Stimulated activated naive CD8-positive, alpha-beta T cell treated with anti-CD3 and anti-CD28 coated beads, Interleukin-15, Interleukin-2, amounts not matched to agents 100 U/mL and 50 U/mL, for 24 hours (primary cell): ENCODE measurements around the gene CACNA1I.

Source experiments
- ATAC-seq: fragments of 150-1000 bp; cut with Tn5 transposase; one replicate; pipeline ENCODE4 v1.10.0; 2021
- DNase-seq: peaks from one replicate; pipeline ENCODE4 v3.0.0; 2021

Gene CACNA1I

GRCh38 chr22:39651053-39651996 lies 80.8 kb downstream of the CACNA1I start:
- DNase-seq: no peak
- no peak for ATAC-seq

- ATAC-seq: no peak
- no peak for DNase-seq
Observed at GRCh38 chr22:39652990-39653786, 82.6 kb downstream of the CACNA1I start.

- ATAC-seq (no peak), DNase-seq (no peak)
Observed at GRCh38 chr22:39653787-39654077, 83.2 kb downstream of the CACNA1I start.

GRCh38 chr22:39654131-39654926 lies 83.8 kb downstream of the CACNA1I start:
- ATAC-seq: no peak

GRCh38 chr22:39655004-39655579 lies 84.5 kb downstream of the CACNA1I start:
- ATAC-seq (no peak), DNase-seq (no peak)

More at GRCh38 chr22:39654131-39654926, 83.8 kb downstream of the CACNA1I start:
- DNase-seq: no peak

GRCh38 chr22:39655831-39656230 lies 85.3 kb downstream of the CACNA1I start:
- DNase-seq: no peak
- ATAC-seq: no peak

GRCh38 chr22:39656495-39657490 lies 86.2 kb downstream of the CACNA1I start:
- ATAC-seq (no peak), DNase-seq (no peak)

GRCh38 chr22:39658367-39658766 lies 87.8 kb downstream of the CACNA1I start:
- ATAC-seq: no peak
- no peak for DNase-seq

- DNase-seq (no peak), ATAC-seq (no peak)
Observed at GRCh38 chr22:39658806-39659463, 88.4 kb downstream of the CACNA1I start.

- DNase-seq (no peak), ATAC-seq (no peak)
Observed at GRCh38 chr22:39661501-39661841, 90.9 kb downstream of the CACNA1I start.

- ATAC-seq (peak; percentile 55), DNase-seq (peak; percentile 85)
Observed at GRCh38 chr22:39661842-39662685, 91.5 kb downstream of the CACNA1I start.

- DNase-seq (no peak), ATAC-seq (no peak)
Observed at GRCh38 chr22:39662686-39663052, 92.1 kb downstream of the CACNA1I start.

- DNase-seq (no peak), ATAC-seq (no peak)
Observed at GRCh38 chr22:39663751-39664150, 93.2 kb downstream of the CACNA1I start.

GRCh38 chr22:39664485-39665200 lies 94.1 kb downstream of the CACNA1I start:
- no peak for ATAC-seq
- DNase-seq: peak; percentile 53

GRCh38 chr22:39665229-39665628 lies 94.7 kb downstream of the CACNA1I start:
- no peak for ATAC-seq
- DNase-seq: no peak

GRCh38 chr22:39665661-39666431 lies 95.3 kb downstream of the CACNA1I start:
- DNase-seq (no peak), ATAC-seq (no peak)

GRCh38 chr22:39666495-39666894 lies 95.9 kb downstream of the CACNA1I start:
- DNase-seq (no peak), ATAC-seq (no peak)

- DNase-seq (no peak), ATAC-seq (no peak)
Observed at GRCh38 chr22:39666926-39667325, 96.4 kb downstream of the CACNA1I start.
